ACHN (cell line): ENCODE measurements around the gene CLPTM1L.
A peak's percentile ranks its signal among the peaks of the same experiment; 100 is the strongest.
"Not testable (repeated sequence)": the region's sequence is repeated elsewhere in the genome, so short reads cannot be mapped to it uniquely, and the experiment has no call there.

ENCODE experiments used
- DNase-seq: peaks from one replicate; pipeline ENCODE4 v3.0.0-alpha.2; 2015
- in situ Hi-C: cut with HindIII; loops from 2 replicates; pipeline ENCODE4 v1.10.0; 2017; ENCODE audit warnings: low sequenced_read_pairs, low pct_ligation_motif_present, low pct_unique_long_range_greater_than_20kb

CLPTM1L gene

GRCh38 chr5:1346627-1347440, 1.9 kb upstream of the CLPTM1L start:
- in situ Hi-C loops, result no loop called here
- DNase-seq, result no peak

- in situ Hi-C loops, result no loop called here
- no peak for DNase-seq
Observed at GRCh38 chr5:1345876-1346626, 1.2 kb upstream of the CLPTM1L start.

- peak; percentile 16 for DNase-seq
- in situ Hi-C loops, result no loop called here
Observed at GRCh38 chr5:1343931-1344901, 683 bp downstream of the CLPTM1L start.

GRCh38 chr5:1343315-1343751, 1.6 kb downstream of the CLPTM1L start:
- in situ Hi-C loops, result no loop called here
- no peak for DNase-seq

- in situ Hi-C loops, result not testable (repeated sequence)
Observed at GRCh38 chr5:1342711-1343110, 2.2 kb downstream of the CLPTM1L start.

GRCh38 chr5:1342268-1342667, 2.6 kb downstream of the CLPTM1L start:
- in situ Hi-C loops, result no loop called here
- no peak for DNase-seq

More at GRCh38 chr5:1342711-1343110, 2.2 kb downstream of the CLPTM1L start:
- not testable (repeated sequence) for DNase-seq

GRCh38 chr5:1341863-1342262, 3.0 kb downstream of the CLPTM1L start:
- DNase-seq, result no peak

GRCh38 chr5:1339818-1340210, 5.1 kb downstream of the CLPTM1L start:
- DNase-seq, in situ Hi-C loops: not testable (repeated sequence)

More at GRCh38 chr5:1341863-1342262, 3.0 kb downstream of the CLPTM1L start:
- in situ Hi-C loops, result no loop called here

GRCh38 chr5:1339139-1339817, 5.6 kb downstream of the CLPTM1L start:
- in situ Hi-C loops, result not testable (repeated sequence)

GRCh38 chr5:1338506-1339070, 6.3 kb downstream of the CLPTM1L start:
- in situ Hi-C loops, result no loop called here
- no peak for DNase-seq

More at GRCh38 chr5:1339139-1339817, 5.6 kb downstream of the CLPTM1L start:
- DNase-seq, result not testable (repeated sequence)

- no peak for DNase-seq
- in situ Hi-C loops, result no loop called here
Observed at GRCh38 chr5:1338196-1338490, 6.8 kb downstream of the CLPTM1L start.

- in situ Hi-C loops, result no loop called here
- DNase-seq, result no peak
Observed at GRCh38 chr5:1337489-1338195, 7.3 kb downstream of the CLPTM1L start.

GRCh38 chr5:1336749-1337488, 8.0 kb downstream of the CLPTM1L start:
- in situ Hi-C loops, result no loop called here

GRCh38 chr5:1336106-1336561, 8.8 kb downstream of the CLPTM1L start:
- no peak for DNase-seq
- in situ Hi-C loops, result no loop called here

More at GRCh38 chr5:1336749-1337488, 8.0 kb downstream of the CLPTM1L start:
- no peak for DNase-seq

GRCh38 chr5:1335540-1336095, 9.3 kb downstream of the CLPTM1L start:
- in situ Hi-C loops, result no loop called here
- DNase-seq, result no peak

GRCh38 chr5:1334831-1335539, 9.9 kb downstream of the CLPTM1L start:
- in situ Hi-C loops, result no loop called here
- no peak for DNase-seq
